Measurements from ENCODE around the gene IL1B. TPM values are rescaled to one million over a fixed set of nuclear protein-coding genes. Genes with fewer than 3 reads are reported as not detected.

The IL1B gene
- total RNA-seq, 2 experiments from 2014 or later, result not detected

- Mint-ChIP-seq H3K9me3 (peaks cover 15% of the 10 kb centered on the region), H3K4me3 (no peak overlapping the region), H3K36me3 (peaks cover 2% of the 10 kb centered on the region), H3K4me1 (peaks cover 21% of the 10 kb centered on the region), H3K27ac (no peak overlapping the region), H3K27me3 (peaks cover 4% of the 10 kb centered on the region)
- DNase-seq, result no peak
Measured at GRCh38 chr2:112809112-112809511, 27.5 kb downstream of the IL1B start.

GRCh38 chr2:112807233-112807807, 29.3 kb downstream of the IL1B start:
- no peak overlapping the region for H3K27ac Mint-ChIP-seq
- peaks cover 15% of the 10 kb centered on the region for H3K9me3 Mint-ChIP-seq
- peaks cover 2% of the 10 kb centered on the region for H3K36me3 Mint-ChIP-seq
- DNase-seq, result no peak
- no peak overlapping the region for H3K4me3 Mint-ChIP-seq
- H3K4me1 Mint-ChIP-seq, result peaks cover 22% of the 10 kb centered on the region
- H3K27me3 Mint-ChIP-seq, result peaks cover 4% of the 10 kb centered on the region

GRCh38 chr2:112805542-112805941, 31.0 kb downstream of the IL1B start:
- Mint-ChIP-seq H3K9me3 (peaks cover 13% of the 10 kb centered on the region), H3K27ac (no peak overlapping the region)

GRCh38 chr2:112803691-112804521, 32.7 kb downstream of the IL1B start:
- H3K27ac Mint-ChIP-seq, result peak overlapping the region; percentile 68
- peaks cover 4% of the 10 kb centered on the region for H3K27me3 Mint-ChIP-seq

More at GRCh38 chr2:112805542-112805941, 31.0 kb downstream of the IL1B start:
- Mint-ChIP-seq H3K36me3 (peaks cover 3% of the 10 kb centered on the region), H3K4me1 (peaks cover 10% of the 10 kb centered on the region), H3K4me3 (no peak overlapping the region), H3K27me3 (peaks cover 4% of the 10 kb centered on the region)
- no peak for DNase-seq

GRCh38 chr2:112800881-112801583, 35.5 kb downstream of the IL1B start:
- Mint-ChIP-seq H3K27ac (no peak overlapping the region), H3K36me3 (peaks cover 3% of the 10 kb centered on the region), H3K4me3 (no peak overlapping the region), H3K9me3 (no peaks in the 10 kb centered on the region), H3K27me3 (no peaks in the 10 kb centered on the region), H3K4me1 (peaks cover 19% of the 10 kb centered on the region)
- no peak for DNase-seq

More at GRCh38 chr2:112803691-112804521, 32.7 kb downstream of the IL1B start:
- Mint-ChIP-seq H3K9me3 (peaks cover 10% of the 10 kb centered on the region), H3K4me3 (no peak overlapping the region), H3K4me1 (peaks cover 18% of the 10 kb centered on the region), H3K36me3 (peaks cover 5% of the 10 kb centered on the region)
- DNase-seq, result no peak

DNA sequence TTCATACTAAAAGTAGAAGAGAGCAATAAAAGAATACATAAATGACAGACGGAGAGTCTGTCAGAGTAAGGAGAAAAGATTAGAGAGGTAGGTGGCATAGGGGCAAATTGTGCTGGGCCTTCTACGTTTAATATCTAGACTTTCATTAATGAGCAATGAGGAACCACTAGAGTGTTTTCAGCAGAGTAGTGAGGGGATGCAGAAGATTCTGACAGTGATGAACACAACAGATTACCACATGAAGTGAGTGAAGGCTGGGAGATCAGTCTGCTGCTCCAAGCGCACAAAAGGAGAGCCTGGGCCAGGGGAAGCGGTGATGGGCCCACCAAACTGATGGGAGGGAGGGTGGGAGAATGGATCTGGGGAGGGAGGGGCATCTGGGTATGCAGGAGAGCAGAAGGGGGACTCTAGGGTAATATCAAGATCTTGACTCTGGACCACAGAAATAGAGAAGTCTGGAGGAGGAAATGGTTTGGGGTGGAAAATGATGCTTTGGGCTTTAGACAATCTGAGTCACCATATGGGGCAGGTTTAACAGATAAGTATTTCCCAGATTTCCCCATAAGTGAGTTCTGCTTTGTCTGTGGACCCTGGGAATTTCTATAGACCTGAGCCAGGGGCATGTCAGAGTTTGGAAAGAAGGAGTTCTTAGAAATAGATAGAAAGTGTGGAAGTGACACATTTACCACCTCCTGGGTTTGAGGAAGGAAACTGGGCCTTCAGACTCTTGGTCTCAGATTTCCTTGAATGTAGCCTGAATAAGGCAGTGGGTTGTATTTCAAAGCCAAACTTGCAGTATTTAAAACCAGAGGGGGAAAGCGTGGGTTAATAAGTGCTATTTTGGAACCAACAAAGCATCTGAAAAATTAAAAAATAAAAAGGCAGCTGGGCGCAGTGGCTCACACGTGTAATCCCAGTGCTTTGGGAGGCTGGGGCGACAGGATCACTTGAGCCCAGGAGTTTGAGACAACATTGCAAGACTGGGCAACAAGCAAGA, 37.3 kb downstream of the IL1B start:
- DNase-seq, result no peak
- H3K27ac Mint-ChIP-seq, result peak overlapping the region; percentile 47
- no peaks in the 10 kb centered on the region for H3K9me3 Mint-ChIP-seq
- no peak overlapping the region for H3K4me3 Mint-ChIP-seq
- H3K27me3 Mint-ChIP-seq, result no peaks in the 10 kb centered on the region
- H3K36me3 Mint-ChIP-seq, result peaks cover 3% of the 10 kb centered on the region
- peaks cover 16% of the 10 kb centered on the region for H3K4me1 Mint-ChIP-seq

GRCh38 chr2:112796486-112796885, 40.1 kb downstream of the IL1B start:
- H3K27me3 Mint-ChIP-seq, result peaks cover 3% of the 10 kb centered on the region
- H3K9me3 Mint-ChIP-seq, result no peaks in the 10 kb centered on the region
- H3K27ac Mint-ChIP-seq, result no peak overlapping the region
- no peak for DNase-seq
- peaks cover 3% of the 10 kb centered on the region for H3K36me3 Mint-ChIP-seq
- H3K4me3 Mint-ChIP-seq, result no peak overlapping the region
- peaks cover 19% of the 10 kb centered on the region for H3K4me1 Mint-ChIP-seq

- H3K27me3 Mint-ChIP-seq, result peaks cover 3% of the 10 kb centered on the region
- H3K27ac Mint-ChIP-seq, result no peak overlapping the region
- no peak overlapping the region for H3K4me3 Mint-ChIP-seq
- peaks cover 3% of the 10 kb centered on the region for H3K36me3 Mint-ChIP-seq
- DNase-seq, result no peak
- no peaks in the 10 kb centered on the region for H3K9me3 Mint-ChIP-seq
- peaks cover 19% of the 10 kb centered on the region for H3K4me1 Mint-ChIP-seq
Measured at GRCh38 chr2:112795774-112796173, 40.8 kb downstream of the IL1B start.

DNA sequence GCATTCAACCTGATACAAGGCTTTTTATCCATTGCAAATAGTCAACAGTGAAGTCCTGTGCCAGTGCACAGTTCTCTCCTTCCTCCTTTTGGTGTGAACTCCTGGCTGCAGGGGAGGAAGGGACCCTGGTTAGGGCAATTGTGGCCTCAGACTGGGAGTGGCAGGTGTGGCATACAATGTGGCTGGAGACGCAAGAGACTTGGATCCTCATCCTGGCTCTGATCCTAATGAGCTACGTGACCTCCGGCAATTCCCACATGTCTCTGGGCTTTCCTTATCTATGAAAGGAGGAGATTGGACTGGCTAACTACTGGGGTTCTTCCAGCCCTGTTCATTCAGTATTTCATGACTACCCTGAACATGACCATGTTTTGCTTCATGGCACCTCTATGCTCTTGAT, 41.7 kb downstream of the IL1B start:
- peaks cover 19% of the 10 kb centered on the region for H3K4me1 Mint-ChIP-seq
- no peak for DNase-seq
- H3K9me3 Mint-ChIP-seq, result no peaks in the 10 kb centered on the region
- H3K27ac Mint-ChIP-seq, result no peak overlapping the region
- H3K36me3 Mint-ChIP-seq, result no peaks in the 10 kb centered on the region
- peaks cover 3% of the 10 kb centered on the region for H3K27me3 Mint-ChIP-seq
- no peak overlapping the region for H3K4me3 Mint-ChIP-seq

GRCh38 chr2:112794131-112794733, 42.3 kb downstream of the IL1B start:
- Mint-ChIP-seq H3K4me3 (no peak overlapping the region), H3K9me3 (no peaks in the 10 kb centered on the region), H3K27me3 (peaks cover 3% of the 10 kb centered on the region), H3K36me3 (no peaks in the 10 kb centered on the region), H3K4me1 (peaks cover 14% of the 10 kb centered on the region), H3K27ac (peak overlapping the region; percentile 63)
- no peak for DNase-seq

GRCh38 chr2:112793449-112793978, 43.1 kb downstream of the IL1B start:
- Mint-ChIP-seq H3K27ac (peak overlapping the region; percentile 31), H3K4me1 (peaks cover 10% of the 10 kb centered on the region), H3K9me3 (no peaks in the 10 kb centered on the region), H3K4me3 (no peak overlapping the region), H3K27me3 (peaks cover 3% of the 10 kb centered on the region), H3K36me3 (no peaks in the 10 kb centered on the region)
- DNase-seq, result no peak

DNA sequence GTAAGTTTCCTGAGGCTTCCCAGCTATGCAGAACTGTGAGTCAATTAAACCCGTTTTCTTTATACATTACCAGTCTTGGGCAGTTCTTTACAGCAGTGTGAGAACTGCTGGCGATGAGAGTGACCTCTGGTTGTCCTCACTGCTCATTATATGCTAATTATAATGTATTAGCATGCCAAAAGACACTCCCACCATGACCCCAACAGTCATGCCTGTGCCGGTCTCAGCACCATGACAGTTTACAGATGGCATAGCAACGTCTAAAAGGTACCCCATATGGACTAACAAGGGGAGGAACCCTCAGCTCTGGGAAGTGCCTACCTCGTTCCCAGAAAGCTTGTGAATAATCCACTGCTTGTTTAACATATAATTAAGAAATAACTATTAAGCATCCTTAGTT, 44.2 kb downstream of the IL1B start:
- peaks cover 10% of the 10 kb centered on the region for H3K4me1 Mint-ChIP-seq
- H3K27me3 Mint-ChIP-seq, result peaks cover 4% of the 10 kb centered on the region
- H3K36me3 Mint-ChIP-seq, result no peaks in the 10 kb centered on the region
- DNase-seq, result no peak
- H3K9me3 Mint-ChIP-seq, result no peaks in the 10 kb centered on the region
- no peak overlapping the region for H3K27ac Mint-ChIP-seq
- no peak overlapping the region for H3K4me3 Mint-ChIP-seq

DNA sequence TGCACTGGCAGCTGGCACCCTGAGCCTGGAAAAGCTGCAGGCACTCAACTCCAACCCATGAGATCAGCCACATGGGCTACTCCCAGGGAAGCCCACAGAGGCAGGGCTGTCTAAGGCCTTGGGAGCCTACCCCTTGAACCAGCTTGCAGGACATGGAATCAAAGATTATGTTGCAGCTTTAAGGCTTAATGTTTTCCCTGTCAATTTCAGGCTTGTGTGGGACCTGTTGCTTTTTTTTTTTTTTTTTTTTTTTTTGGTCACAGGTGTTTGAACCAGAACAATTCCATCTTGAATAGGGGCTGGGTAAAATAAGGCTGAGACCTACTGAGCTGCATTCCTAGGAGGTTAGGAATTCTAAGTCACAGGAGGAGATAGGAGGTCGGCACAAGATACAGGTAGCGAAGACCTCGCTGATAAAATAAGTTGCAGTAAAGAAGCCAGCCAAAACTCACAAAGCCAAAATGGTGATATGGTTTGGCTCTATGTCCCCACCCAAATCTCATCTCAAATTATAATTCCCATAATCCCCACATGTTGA, 44.8 kb downstream of the IL1B start:
- no peak for DNase-seq
- no peak overlapping the region for H3K27ac Mint-ChIP-seq
- H3K27me3 Mint-ChIP-seq, result peaks cover 11% of the 10 kb centered on the region
- no peaks in the 10 kb centered on the region for H3K36me3 Mint-ChIP-seq
- H3K4me1 Mint-ChIP-seq, result peaks cover 10% of the 10 kb centered on the region
- no peak overlapping the region for H3K4me3 Mint-ChIP-seq
- H3K9me3 Mint-ChIP-seq, result no peaks in the 10 kb centered on the region

DNA sequence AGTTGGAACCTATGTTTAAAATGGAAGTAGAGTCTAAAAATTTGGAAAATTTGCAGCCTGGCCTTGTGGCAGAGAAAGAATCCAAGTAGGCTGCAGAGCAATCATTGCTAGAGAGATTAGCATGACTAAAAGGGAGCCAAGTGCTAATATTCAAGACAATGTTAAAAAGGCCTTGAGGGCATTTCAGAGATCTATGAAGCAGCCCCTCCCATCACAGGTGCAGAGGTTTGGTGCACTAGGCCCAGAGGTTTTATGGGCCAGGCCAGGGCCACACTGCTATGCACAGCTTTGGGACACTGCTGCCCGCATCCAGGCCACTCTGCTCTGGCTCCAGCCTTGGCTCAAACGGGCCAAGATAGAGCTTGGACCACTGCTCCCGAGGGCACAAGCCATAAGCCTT, 45.6 kb downstream of the IL1B start:
- Mint-ChIP-seq H3K27ac (no peak overlapping the region), H3K9me3 (no peaks in the 10 kb centered on the region), H3K27me3 (peaks cover 11% of the 10 kb centered on the region), H3K4me3 (no peak overlapping the region), H3K36me3 (no peaks in the 10 kb centered on the region), H3K4me1 (peaks cover 10% of the 10 kb centered on the region)
- no peak for DNase-seq
